Keratinocyte (primary cell): ENCODE data around the gene DYNC1I1. TPM values are rescaled to one million over a fixed set of nuclear protein-coding genes. Genes with fewer than 3 reads are reported as not detected.

Source experiments
- DNase-seq: peaks from one replicate; pipeline ENCODE4 v3.0.0-alpha.2; 2011; ENCODE audit warnings: low read depth, missing footprints, low spot score
- FAIRE-seq: peaks from 2 replicates; lab custom pipeline; 2011; peaks lifted over from hg19 to GRCh38; lab: Jason Lieb, UNC
- H2AFZ ChIP-seq: 2 replicates; pipeline ENCODE4 v1.6.0; 2012; ENCODE audit warnings: low read length, control low read depth, inconsistent platforms; ENCODE audit not compliant: control insufficient read depth
- H3K27ac ChIP-seq: 2 replicates; pipeline ENCODE4 v1.5.1; 2011; ENCODE audit warnings: low read length; ENCODE audit not compliant: control insufficient read depth, insufficient read depth
- H3K27me3 ChIP-seq: 3 replicates; pipeline ENCODE4 v1.6.0; 2011; ENCODE audit warnings: low read length; ENCODE audit not compliant: control insufficient read depth, insufficient read depth; ENCODE audit errors: extremely low read depth
- H3K36me3 ChIP-seq, 2 experiments: 2 replicates in 1 of 2; 3 replicates in 1 of 2; pipeline ENCODE4 v1.5.1; 2011; ENCODE audit warnings: low read length in 2 of 2, mild to moderate bottlenecking in 1 of 2; ENCODE audit not compliant: control insufficient read depth in 2 of 2, insufficient read depth in 2 of 2; ENCODE audit errors: extremely low read depth in 1 of 2
- H3K4me1 ChIP-seq: 3 replicates; pipeline ENCODE4 v1.5.1; 2011; ENCODE audit warnings: low read length; ENCODE audit not compliant: control insufficient read depth, insufficient read depth; ENCODE audit errors: extremely low read depth
- H3K4me2 ChIP-seq: 3 replicates; pipeline ENCODE4 v1.6.0; 2011; ENCODE audit warnings: low read depth, low read length; ENCODE audit not compliant: control insufficient read depth, insufficient read depth; ENCODE audit errors: extremely low read depth
- H3K4me3 ChIP-seq, 3 experiments: fragments of 200-600 bp in 1 of 3; sonication (generic) in 1 of 3; 2 replicates in 2 of 3; 3 replicates in 1 of 3; pipeline ENCODE4 v1.5.1; 2011 to 2016; ENCODE audit warnings: low read length in 3 of 3, mild to moderate bottlenecking in 3 of 3, control low read depth in 2 of 3, inconsistent platforms in 1 of 3, low read depth in 1 of 3, mixed read lengths in 1 of 3, mixed run types in 1 of 3, moderate library complexity in 1 of 3; ENCODE audit not compliant: control insufficient read depth in 2 of 3, insufficient read depth in 2 of 3; ENCODE audit errors: extremely low read depth in 1 of 3
- H3K79me2 ChIP-seq: 2 replicates; pipeline ENCODE4 v1.6.0; 2012; ENCODE audit warnings: low read length; ENCODE audit not compliant: control insufficient read depth, insufficient read depth
- H3K9ac ChIP-seq: 3 replicates; pipeline ENCODE4 v1.6.0; 2011; ENCODE audit warnings: low read length; ENCODE audit not compliant: control insufficient read depth, insufficient read depth; ENCODE audit errors: extremely low read depth
- H3K9me1 ChIP-seq: 3 replicates; pipeline ENCODE4 v1.6.0; 2011; ENCODE audit warnings: low read length; ENCODE audit not compliant: control insufficient read depth, insufficient read depth; ENCODE audit errors: extremely low read depth
- H3K9me3 ChIP-seq: 2 replicates; pipeline ENCODE4 v1.5.1; 2012; ENCODE audit warnings: low read depth, low read length; ENCODE audit not compliant: control insufficient read depth
- H4K20me1 ChIP-seq: 3 replicates; pipeline ENCODE4 v1.6.0; 2011; ENCODE audit warnings: low read length; ENCODE audit not compliant: control insufficient read depth, insufficient read depth; ENCODE audit errors: extremely low read depth
- CTCF ChIP-seq, 3 experiments: IDR thresholded peaks in 1 of 3; conservative IDR thresholded peaks in 1 of 3; optimal IDR thresholded peaks in 1 of 3; 2 replicates in 2 of 3; 3 replicates in 1 of 3; pipeline versions ENCODE3 to v1.5.1; 2011; ENCODE audit warnings: low read length in 3 of 3, mild to moderate bottlenecking in 3 of 3, moderate library complexity in 2 of 3, control low read depth in 1 of 3, inconsistent platforms in 1 of 3; ENCODE audit not compliant: insufficient read depth in 2 of 3; ENCODE audit errors: extremely low read depth in 1 of 3
- EZH2 ChIP-seq: IDR thresholded peaks from one replicate; pipeline ENCODE4 v1.6.1; 2012; ENCODE audit warnings: inconsistent platforms, mild to moderate bottlenecking, low read length, moderate library complexity
- dilution Hi-C: fragments of 300-500 bp; cut with MboI; formaldehyde crosslinking; loops from one replicate; pipeline ENCODE4 v1.7.0; 2020; ENCODE audit warnings: low sequenced_read_pairs; ENCODE audit not compliant: extremely low pct_ligation_motif_present
- polyA plus RNA-seq, 5 experiments: library from polyadenylated mRNA; depleted of rRNA in 3 of 5; stranded (reverse) in 3 of 5; stranded (forward) in 1 of 5; unstranded in 1 of 5; fragments of >200 nt; gene quantifications; 1 replicate in 1 of 5; 2 replicates in 3 of 5; 3 replicates in 1 of 5; pipeline versions ENCODE4 v1.2.1 to v1.2.3, GENCODE V29; 2011 to 2012; ENCODE audit warnings: missing spikeins in 2 of 5, low read depth in 1 of 5, low replicate concordance in 1 of 5

DYNC1I1 gene
- polyA plus RNA-seq, 1 donor (not counting 4 experiments of a cell fraction or from before 2014, with no cell fraction given) = 0.10 TPM

DNA sequence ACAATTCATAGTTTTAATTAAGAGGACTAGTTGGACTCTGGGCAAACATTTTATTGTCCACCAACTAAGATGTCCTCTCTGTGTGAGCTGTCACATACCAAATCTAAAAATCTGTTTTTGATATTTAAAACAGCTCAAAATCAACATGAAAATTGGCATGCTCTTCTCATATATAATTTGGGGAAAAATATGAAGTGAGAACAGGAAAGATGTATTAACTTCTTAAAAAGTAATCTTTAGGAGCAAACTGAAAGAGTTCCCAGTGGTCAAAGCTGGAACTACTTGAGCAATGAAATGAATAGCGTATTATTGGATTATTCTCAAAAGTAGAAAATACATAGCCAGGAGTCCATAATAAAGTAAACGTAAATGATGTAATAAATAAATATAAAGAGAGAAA is 147.2 kb downstream of the DYNC1I1 start:
- no peaks in the 10 kb centered on the region for H3K79me2 ChIP-seq
- no peaks in the 10 kb centered on the region for H3K9me1 ChIP-seq
- DNase-seq (no peak), FAIRE-seq (no peak)
- no peaks in the 10 kb centered on the region for H3K27me3 ChIP-seq
- no peak overlapping the region for H3K4me3 ChIP-seq
- H3K4me2 ChIP-seq = no peak overlapping the region
- no peak for TF ChIP-seq EZH2
- TF ChIP-seq CTCF (optimal IDR thresholded peaks at IDR 0.05 in 1 of 3, IDR thresholded peaks at IDR 0.05 in 1 of 3, conservative IDR thresholded peaks at IDR 0.05 in 1 of 3; ENCODE audit: extremely low read depth in 1 of 3, insufficient read depth in 2 of 3, low read length in 3 of 3) = no peak
- H4K20me1 ChIP-seq = no peaks in the 10 kb centered on the region
- dilution Hi-C loops = loop anchor here (25.0 kb wide), 1 partner anchor 1118 kb away; no protein-coding TSS in a partner anchor
- no peaks in the 10 kb centered on the region for H3K36me3 ChIP-seq
- H3K27ac ChIP-seq = no peak overlapping the region
- H3K9me3 ChIP-seq = no peaks in the 10 kb centered on the region
- no peaks in the 10 kb centered on the region for H3K4me1 ChIP-seq
- no peak overlapping the region for H3K9ac ChIP-seq
- H2AFZ ChIP-seq = no peak overlapping the region

DNA sequence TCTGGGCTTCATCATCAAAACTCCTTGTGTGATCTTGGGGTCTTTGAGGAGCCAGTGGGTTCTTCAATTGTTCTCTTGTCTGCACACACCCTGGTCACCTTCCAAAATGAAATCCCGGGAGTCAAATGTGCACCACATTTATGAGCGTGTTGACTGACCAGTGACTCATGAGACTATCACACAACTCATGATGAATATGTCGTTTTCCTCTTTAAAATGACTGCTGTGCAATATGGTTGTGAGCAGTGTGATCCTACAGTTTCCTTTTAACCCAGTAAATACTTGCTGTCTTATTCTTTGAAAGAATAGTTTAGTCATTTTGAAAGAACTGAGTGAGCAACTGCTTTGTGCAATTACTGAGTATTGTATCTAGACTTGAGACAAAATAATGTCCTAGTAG is 149.2 kb downstream of the DYNC1I1 start:
- H3K27me3 ChIP-seq = no peaks in the 10 kb centered on the region
- H3K9me3 ChIP-seq = no peaks in the 10 kb centered on the region
- DNase-seq (no peak), FAIRE-seq (no peak)
- H3K9ac ChIP-seq = no peak overlapping the region
- dilution Hi-C loops = loop anchor here (25.0 kb wide), 1 partner anchor 1116 kb away; no protein-coding TSS in a partner anchor
- no peaks in the 10 kb centered on the region for H3K79me2 ChIP-seq
- no peaks in the 10 kb centered on the region for H3K9me1 ChIP-seq
- H3K4me3 ChIP-seq = no peak overlapping the region
- H3K27ac ChIP-seq = no peak overlapping the region
- no peak overlapping the region for H3K4me2 ChIP-seq
- no peaks in the 10 kb centered on the region for H3K36me3 ChIP-seq
- no peak for TF ChIP-seq EZH2
- no peak for TF ChIP-seq CTCF (optimal IDR thresholded peaks at IDR 0.05 in 1 of 3, IDR thresholded peaks at IDR 0.05 in 1 of 3, conservative IDR thresholded peaks at IDR 0.05 in 1 of 3; ENCODE audit: extremely low read depth in 1 of 3, insufficient read depth in 2 of 3, low read length in 3 of 3)
- no peaks in the 10 kb centered on the region for H4K20me1 ChIP-seq
- H2AFZ ChIP-seq = no peak overlapping the region
- H3K4me1 ChIP-seq = no peaks in the 10 kb centered on the region
